SU-DHL-6 (cell line): ENCODE data around the gene ZNF469.

Source experiments
- H2AFZ ChIP-seq: fragments of 200-600 bp; sonication (generic); 2 replicates; pipeline ENCODE4 v1.6.1; 2014; ENCODE audit warnings: low read depth, mild to moderate bottlenecking, moderate library complexity, mixed read lengths, antibody characterized with exemption, low read length; ENCODE audit not compliant: severe bottlenecking
- H3F3A ChIP-seq: fragments of 200-600 bp; shearing (Covaris generic); 2 replicates; pipeline ENCODE4 v1.6.0; 2016; ENCODE audit warnings: antibody characterized with exemption, mild to moderate bottlenecking; ENCODE audit not compliant: insufficient read depth
- H3K27ac ChIP-seq: fragments of 200-600 bp; sonication (generic); 2 replicates; pipeline ENCODE4 v1.5.1; 2016; ENCODE audit warnings: low read depth, mild to moderate bottlenecking, low read length, moderate library complexity, mixed read lengths
- H3K27me3 ChIP-seq: fragments of 200-600 bp; sonication (generic), shearing (Covaris generic); 2 replicates; pipeline ENCODE4 v1.6.0; 2014; ENCODE audit warnings: mild to moderate bottlenecking, low read length
- H3K36me3 ChIP-seq: fragments of 200-600 bp; sonication (generic); 2 replicates; pipeline ENCODE4 v1.6.1; 2014; ENCODE audit warnings: mild to moderate bottlenecking, low read length, mixed read lengths
- H3K4me2 ChIP-seq: fragments of 300-600, 200-600 bp; shearing (Covaris generic), sonication (generic); 2 replicates; pipeline ENCODE4 v1.6.0; 2014; ENCODE audit warnings: low read length, low read depth, mild to moderate bottlenecking; ENCODE audit not compliant: poor library complexity, severe bottlenecking
- H3K4me3 ChIP-seq: fragments of 200-600 bp; sonication (generic); 2 replicates; pipeline ENCODE4 v1.5.1; 2014; ENCODE audit warnings: antibody characterized with exemption, low read length, mild to moderate bottlenecking, mixed read lengths; ENCODE audit not compliant: insufficient read depth, poor library complexity, severe bottlenecking
- H3K79me2 ChIP-seq: fragments of 200-600 bp; sonication (generic); 2 replicates; pipeline ENCODE4 v1.6.1; 2014; ENCODE audit warnings: mild to moderate bottlenecking, low read length, moderate library complexity; ENCODE audit not compliant: insufficient read depth
- H3K9ac ChIP-seq: fragments of 200-600 bp; sonication (generic); 2 replicates; pipeline ENCODE4 v1.7.0; 2014; ENCODE audit warnings: mild to moderate bottlenecking, low read length
- H3K9me2 ChIP-seq: fragments of 200-600 bp; sonication (generic); replicated peaks from 2 replicates; pipeline ENCODE4 v1.6.1; 2014; ENCODE audit warnings: low read length; ENCODE audit not compliant: insufficient read depth
- H3K9me3 ChIP-seq: fragments of 200-600 bp; sonication (generic); 2 replicates; pipeline ENCODE4 v1.6.1; 2014; ENCODE audit warnings: low read length, mixed read lengths; ENCODE audit not compliant: insufficient read depth
- H4K20me1 ChIP-seq: fragments of 200-600 bp; sonication (generic); 2 replicates; pipeline ENCODE4 v1.6.1; 2014; ENCODE audit warnings: low read depth, mild to moderate bottlenecking, antibody characterized with exemption, low read length, moderate library complexity, mixed read lengths
- EZH2phosphoT487 ChIP-seq: fragments of 200-600 bp; sonication (generic), shearing (Covaris generic); conservative IDR thresholded peaks from 2 replicates; pipeline ENCODE4 v1.6.1; 2018; ENCODE audit warnings: mild to moderate bottlenecking, antibody characterized with exemption, low read length, moderate library complexity, mixed read lengths
- TF ChIP-seq, protein P1 (sequence below): fragments of 200-600 bp; sonication (generic); IDR thresholded peaks from one replicate; pipeline ENCODE4 v1.5.1; 2017; ENCODE audit warnings: antibody characterized with exemption, mild to moderate bottlenecking, low read length, moderate library complexity; ENCODE audit not compliant: insufficient read depth, poor library complexity, severe bottlenecking

ZNF469 gene

DNA sequence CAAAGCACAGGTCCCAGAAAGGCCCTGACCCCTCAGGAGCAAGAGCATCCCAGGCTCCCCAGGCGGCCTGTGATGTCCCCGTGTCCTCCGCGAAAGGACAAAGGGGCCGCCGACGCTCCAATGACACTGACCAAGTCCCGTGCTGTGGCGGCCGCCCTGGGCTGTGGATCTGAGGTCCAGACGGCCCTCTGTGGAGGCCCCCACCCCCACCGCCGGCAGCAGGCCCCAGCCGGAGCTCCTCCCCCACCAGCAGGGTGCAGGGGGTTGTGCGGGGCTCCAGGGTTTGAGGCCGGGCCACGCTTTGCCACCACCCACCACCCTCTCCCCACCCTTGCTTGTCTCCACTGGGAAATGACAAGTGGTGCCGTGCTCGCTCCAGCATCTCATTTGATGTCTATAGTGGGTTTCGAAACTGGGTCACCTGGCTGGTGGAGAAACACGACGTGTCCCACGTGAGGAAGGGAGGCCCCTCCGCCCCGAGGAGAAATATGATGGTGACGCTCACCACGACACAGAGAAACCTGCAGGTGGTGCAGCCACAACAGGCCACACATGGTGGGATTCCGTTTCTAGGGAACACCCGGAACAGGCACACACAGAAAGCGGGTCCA, 31.2 kb upstream of the ZNF469 start:
- no peaks in the 10 kb centered on the region for H3K9me3 ChIP-seq

GRCh38 chr16:88352261-88353200, 30.2 kb upstream of the ZNF469 start:
- Histone ChIP-seq H3K36me3 (no peaks in the 10 kb centered on the region), H3K4me3 (no peak overlapping the region), H3K9me3 (no peaks in the 10 kb centered on the region), H3K9ac (no peak overlapping the region), H3K9me2 (no peaks in the 10 kb centered on the region), H3K4me2 (no peak overlapping the region), H3F3A (no peaks in the 10 kb centered on the region), H2AFZ (no peak overlapping the region), H3K27me3 (no peaks in the 10 kb centered on the region), H3K27ac (no peak overlapping the region), H4K20me1 (no peaks in the 10 kb centered on the region), H3K79me2 (no peaks in the 10 kb centered on the region)
- no peak for TF ChIP-seq EZH2phosphoT487
- TF ChIP-seq, protein P1, sequence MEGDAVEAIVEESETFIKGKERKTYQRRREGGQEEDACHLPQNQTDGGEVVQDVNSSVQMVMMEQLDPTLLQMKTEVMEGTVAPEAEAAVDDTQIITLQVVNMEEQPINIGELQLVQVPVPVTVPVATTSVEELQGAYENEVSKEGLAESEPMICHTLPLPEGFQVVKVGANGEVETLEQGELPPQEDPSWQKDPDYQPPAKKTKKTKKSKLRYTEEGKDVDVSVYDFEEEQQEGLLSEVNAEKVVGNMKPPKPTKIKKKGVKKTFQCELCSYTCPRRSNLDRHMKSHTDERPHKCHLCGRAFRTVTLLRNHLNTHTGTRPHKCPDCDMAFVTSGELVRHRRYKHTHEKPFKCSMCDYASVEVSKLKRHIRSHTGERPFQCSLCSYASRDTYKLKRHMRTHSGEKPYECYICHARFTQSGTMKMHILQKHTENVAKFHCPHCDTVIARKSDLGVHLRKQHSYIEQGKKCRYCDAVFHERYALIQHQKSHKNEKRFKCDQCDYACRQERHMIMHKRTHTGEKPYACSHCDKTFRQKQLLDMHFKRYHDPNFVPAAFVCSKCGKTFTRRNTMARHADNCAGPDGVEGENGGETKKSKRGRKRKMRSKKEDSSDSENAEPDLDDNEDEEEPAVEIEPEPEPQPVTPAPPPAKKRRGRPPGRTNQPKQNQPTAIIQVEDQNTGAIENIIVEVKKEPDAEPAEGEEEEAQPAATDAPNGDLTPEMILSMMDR = no peak

More for the DNA sequence above, 31.2 kb upstream of the ZNF469 start:
- Histone ChIP-seq H4K20me1 (no peaks in the 10 kb centered on the region), H3K36me3 (no peaks in the 10 kb centered on the region), H3K27me3 (no peaks in the 10 kb centered on the region), H3K9ac (no peak overlapping the region), H3K4me2 (no peak overlapping the region), H2AFZ (no peak overlapping the region), H3K9me2 (no peaks in the 10 kb centered on the region), H3F3A (no peaks in the 10 kb centered on the region), H3K4me3 (no peak overlapping the region), H3K79me2 (no peaks in the 10 kb centered on the region), H3K27ac (no peak overlapping the region)
- TF ChIP-seq, protein P1 = no peak
- TF ChIP-seq EZH2phosphoT487 = no peak

GRCh38 chr16:88353232-88353631, 29.5 kb upstream of the ZNF469 start:
- no peaks in the 10 kb centered on the region for H3F3A ChIP-seq
- no peaks in the 10 kb centered on the region for H3K9me3 ChIP-seq
- no peaks in the 10 kb centered on the region for H3K27me3 ChIP-seq
- H3K9ac ChIP-seq = no peak overlapping the region
- TF ChIP-seq EZH2phosphoT487 = no peak
- TF ChIP-seq, protein P1 = no peak
- no peak overlapping the region for H3K4me2 ChIP-seq
- H3K4me3 ChIP-seq = no peak overlapping the region
- H3K36me3 ChIP-seq = no peaks in the 10 kb centered on the region
- H3K27ac ChIP-seq = no peak overlapping the region
- H3K79me2 ChIP-seq = no peaks in the 10 kb centered on the region
- no peaks in the 10 kb centered on the region for H4K20me1 ChIP-seq
- no peak overlapping the region for H2AFZ ChIP-seq
- H3K9me2 ChIP-seq = no peaks in the 10 kb centered on the region
